ENCODE measurements around the gene OR10A5.
"Not testable (repeated sequence)": the region's sequence is repeated elsewhere in the genome, so short reads cannot be mapped to it uniquely, and the experiment has no call there.

The OR10A5 gene

GRCh38 chr11:6876914-6877313 lies 31.4 kb downstream of the OR10A5 start:
- DNase-seq, result no peak

- no peak for DNase-seq
Measured at GRCh38 chr11:6882751-6883150, 37.3 kb downstream of the OR10A5 start.

- DNase-seq, result not testable (repeated sequence)
Measured at GRCh38 chr11:6887711-6888110, 42.2 kb downstream of the OR10A5 start.

- no peak for DNase-seq
Measured at GRCh38 chr11:6888830-6889229, 43.3 kb downstream of the OR10A5 start.

GRCh38 chr11:6889835-6890234 lies 44.4 kb downstream of the OR10A5 start:
- no peak for DNase-seq

GRCh38 chr11:6892400-6892799 lies 46.9 kb downstream of the OR10A5 start, which contains the start of gene OR2D2:
Gene OR2D2, minus strand, starts transcription at chr11:6892500. Its CDS starts 0 bp downstream, at chr11:6892500.
- DNase-seq, result no peak

GRCh38 chr11:6894097-6894496 lies 48.6 kb downstream of the OR10A5 start:
- DNase-seq, result no peak

GRCh38 chr11:6895010-6895409 lies 49.5 kb downstream of the OR10A5 start:
- DNase-seq, result no peak
